ENCODE data around the gene EFEMP1.

DNA sequence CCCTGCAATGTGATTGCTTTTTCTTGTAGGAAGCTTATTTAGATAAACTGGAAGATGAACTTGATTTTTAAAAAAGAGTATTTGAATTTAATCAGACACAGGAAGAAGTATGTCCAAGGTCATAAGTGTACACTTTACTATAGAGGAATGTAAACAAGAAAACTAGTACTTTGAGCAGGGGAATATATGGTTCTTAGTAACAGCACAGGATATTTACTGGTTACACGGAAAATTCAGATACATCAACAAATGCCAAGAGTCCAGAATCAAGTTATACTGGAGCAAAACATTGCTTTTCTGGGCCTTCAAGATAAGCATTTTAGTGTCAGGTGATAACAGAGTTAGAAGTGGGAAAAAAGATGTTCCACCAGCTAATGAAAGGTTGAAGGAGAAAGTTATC, 75.5 kb downstream of the EFEMP1 start:
- TF ChIP-seq POLR2A (IDR thresholded peaks at IDR 0.05), result no peak
- TF ChIP-seq, protein P1, sequence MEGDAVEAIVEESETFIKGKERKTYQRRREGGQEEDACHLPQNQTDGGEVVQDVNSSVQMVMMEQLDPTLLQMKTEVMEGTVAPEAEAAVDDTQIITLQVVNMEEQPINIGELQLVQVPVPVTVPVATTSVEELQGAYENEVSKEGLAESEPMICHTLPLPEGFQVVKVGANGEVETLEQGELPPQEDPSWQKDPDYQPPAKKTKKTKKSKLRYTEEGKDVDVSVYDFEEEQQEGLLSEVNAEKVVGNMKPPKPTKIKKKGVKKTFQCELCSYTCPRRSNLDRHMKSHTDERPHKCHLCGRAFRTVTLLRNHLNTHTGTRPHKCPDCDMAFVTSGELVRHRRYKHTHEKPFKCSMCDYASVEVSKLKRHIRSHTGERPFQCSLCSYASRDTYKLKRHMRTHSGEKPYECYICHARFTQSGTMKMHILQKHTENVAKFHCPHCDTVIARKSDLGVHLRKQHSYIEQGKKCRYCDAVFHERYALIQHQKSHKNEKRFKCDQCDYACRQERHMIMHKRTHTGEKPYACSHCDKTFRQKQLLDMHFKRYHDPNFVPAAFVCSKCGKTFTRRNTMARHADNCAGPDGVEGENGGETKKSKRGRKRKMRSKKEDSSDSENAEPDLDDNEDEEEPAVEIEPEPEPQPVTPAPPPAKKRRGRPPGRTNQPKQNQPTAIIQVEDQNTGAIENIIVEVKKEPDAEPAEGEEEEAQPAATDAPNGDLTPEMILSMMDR (IDR thresholded peaks at IDR 0.05), result no peak

Data from heart left ventricle (tissue), 13 donors.